Activated CD4-positive, alpha-beta T cell treated with anti-CD3 and anti-CD28 coated beads, Interleukin-2, amount 10 ng/mL, durations not matched to agents 24 days and 14 days (primary cell): ENCODE measurements around the gene C1QL3. TPM values are rescaled to one million over a fixed set of nuclear protein-coding genes. Genes with fewer than 3 reads are reported as not detected.

Experiments used
- DNase-seq: peaks from one replicate; pipeline ENCODE4 v3.0.0; 2022
- H3K27ac Mint-ChIP-seq: one replicate; pipeline ENCODE4 v1.8.0; 2022; ENCODE audit warnings: mild to moderate bottlenecking, mixed read lengths
- H3K27me3 Mint-ChIP-seq: one replicate; pipeline ENCODE4 v1.8.0; 2022; ENCODE audit warnings: mixed read lengths
- H3K36me3 Mint-ChIP-seq: one replicate; pipeline ENCODE4 v1.8.0; 2022; ENCODE audit warnings: low read depth, mild to moderate bottlenecking, mixed read lengths
- H3K4me1 Mint-ChIP-seq: one replicate; pipeline ENCODE4 v1.8.0; 2021; ENCODE audit warnings: mixed read lengths
- H3K4me3 Mint-ChIP-seq: one replicate; pipeline ENCODE4 v1.8.0; 2022; ENCODE audit warnings: mild to moderate bottlenecking, moderate library complexity, mixed read lengths
- H3K9me3 Mint-ChIP-seq: one replicate; pipeline ENCODE4 v1.8.0; 2021; ENCODE audit warnings: mixed read lengths
- intact Hi-C: fragments of 100-400 bp; cut with micrococcal nuclease; formaldehyde crosslinking; loops from one replicate; pipeline ENCODE4 v1.15.1; 2023
- total RNA-seq: library from RNA; stranded (reverse); gene quantifications from 2 replicates; pipeline ENCODE4 v1.2.3, GENCODE V29; 2022

Gene C1QL3
- total RNA-seq, 1 donor from 2014 or later: not detected

DNA sequence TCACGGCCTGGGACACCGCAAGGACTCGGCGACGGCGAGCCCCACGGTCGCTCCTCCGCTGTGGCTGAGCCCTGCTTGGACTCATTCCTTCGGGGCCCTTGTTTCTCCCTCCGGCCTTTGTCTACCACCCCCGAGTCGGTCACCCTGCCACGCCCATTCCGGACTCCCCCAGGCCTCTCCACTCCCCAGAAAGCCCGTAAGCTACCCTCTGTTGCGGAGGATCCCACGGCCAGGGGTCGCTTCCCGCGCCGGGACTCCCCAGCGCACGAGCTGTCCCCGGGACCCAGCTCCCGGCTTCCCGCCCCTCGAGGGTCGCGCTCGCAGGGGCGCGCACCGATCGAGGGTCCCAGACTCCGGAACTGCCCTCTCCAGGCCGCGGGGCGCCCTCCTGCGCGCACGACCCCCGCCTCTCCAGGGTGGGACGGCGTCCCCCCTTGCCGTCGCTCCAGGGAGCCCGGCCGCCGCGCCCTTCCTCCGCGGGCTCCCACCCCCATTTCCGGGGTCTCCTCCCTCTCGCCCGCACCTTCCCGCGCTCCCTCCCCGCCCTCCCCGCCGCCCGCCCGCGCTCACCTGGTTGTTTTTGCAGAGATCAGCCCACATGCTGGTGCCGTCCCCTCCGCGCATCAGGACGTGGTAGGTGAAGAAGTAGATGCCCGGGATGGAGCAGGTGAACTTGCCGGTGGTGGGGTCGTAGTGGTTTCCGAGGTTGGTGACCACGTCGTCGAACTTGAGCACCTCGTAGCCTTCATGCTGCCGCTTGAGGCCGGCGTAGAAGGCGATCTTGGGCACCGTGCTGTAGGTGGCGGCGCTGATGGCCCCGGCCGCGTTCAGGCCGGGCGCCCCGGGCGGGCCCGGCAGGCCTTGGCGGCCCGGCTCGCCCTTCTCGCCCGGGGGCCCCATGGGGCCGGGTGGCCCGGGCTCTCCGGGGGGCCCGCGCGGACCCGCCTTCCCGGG lies 1.5 kb downstream of the C1QL3 start:
- peaks cover 3% of the 10 kb centered on the region for H3K36me3 Mint-ChIP-seq
- DNase-seq: no peak
- no peak overlapping the region for H3K27ac Mint-ChIP-seq
- peaks cover 52% of the 10 kb centered on the region for H3K27me3 Mint-ChIP-seq
- H3K4me3 Mint-ChIP-seq: peak overlapping the region; percentile 76
- H3K4me1 Mint-ChIP-seq: peaks cover 4% of the 10 kb centered on the region
- H3K9me3 Mint-ChIP-seq: no peaks in the 10 kb centered on the region
- intact Hi-C loops: no loop called here

DNA sequence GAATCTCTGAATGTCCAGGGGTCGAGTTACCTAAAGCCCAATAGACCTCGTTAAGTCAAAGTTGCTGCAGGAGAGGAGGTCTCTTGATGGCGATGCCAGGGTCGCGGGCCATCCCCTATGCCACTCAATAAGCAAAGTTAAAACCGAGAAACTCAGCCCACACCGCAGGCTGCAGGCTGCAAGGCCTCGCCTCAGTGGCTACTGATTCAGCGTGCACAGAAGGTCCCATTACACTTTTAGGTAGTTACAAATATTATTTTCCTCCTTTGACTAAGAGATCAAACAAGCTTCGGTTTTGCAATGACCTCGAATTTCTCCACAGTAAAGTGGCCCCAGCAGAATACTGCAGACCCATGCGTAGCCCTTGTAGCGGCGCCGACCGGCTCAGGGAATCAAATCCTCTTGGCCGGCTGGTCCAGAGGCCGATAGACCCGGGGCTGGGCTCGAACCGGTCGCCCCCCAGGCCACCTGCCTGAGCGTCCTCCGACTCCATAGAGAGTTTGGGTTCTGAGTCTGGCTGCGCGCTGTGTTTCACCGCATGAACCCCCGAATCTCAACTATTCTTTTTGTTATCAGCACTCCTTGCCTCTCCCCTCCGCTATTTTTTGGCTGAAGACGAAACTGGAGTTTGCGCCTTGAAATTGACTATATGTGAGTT lies 2.3 kb downstream of the C1QL3 start:
- Mint-ChIP-seq H3K36me3 (peaks cover 3% of the 10 kb centered on the region), H3K27ac (no peak overlapping the region), H3K4me1 (peaks cover 4% of the 10 kb centered on the region), H3K27me3 (peaks cover 49% of the 10 kb centered on the region), H3K4me3 (peak overlapping the region; percentile 64), H3K9me3 (no peaks in the 10 kb centered on the region)
- no peak for DNase-seq
- intact Hi-C loops: no loop called here

GRCh38 chr10:16518822-16519221 lies 2.9 kb downstream of the C1QL3 start:
- Mint-ChIP-seq H3K4me3 (no peak overlapping the region), H3K9me3 (no peaks in the 10 kb centered on the region), H3K36me3 (peaks cover 3% of the 10 kb centered on the region), H3K27me3 (peaks cover 44% of the 10 kb centered on the region), H3K4me1 (peaks cover 4% of the 10 kb centered on the region), H3K27ac (no peak overlapping the region)
- no peak for DNase-seq
- intact Hi-C loops: no loop called here

GRCh38 chr10:16510843-16511242 lies 10.8 kb downstream of the C1QL3 start:
- no peaks in the 10 kb centered on the region for H3K9me3 Mint-ChIP-seq
- no peaks in the 10 kb centered on the region for H3K36me3 Mint-ChIP-seq
- intact Hi-C loops: no loop called here
- DNase-seq: no peak
- H3K4me3 Mint-ChIP-seq: no peak overlapping the region
- peaks cover 3% of the 10 kb centered on the region for H3K4me1 Mint-ChIP-seq
- no peaks in the 10 kb centered on the region for H3K27me3 Mint-ChIP-seq
- no peak overlapping the region for H3K27ac Mint-ChIP-seq

- Mint-ChIP-seq H3K27ac (no peak overlapping the region), H3K4me3 (no peak overlapping the region), H3K9me3 (no peaks in the 10 kb centered on the region), H3K27me3 (no peaks in the 10 kb centered on the region), H3K36me3 (no peaks in the 10 kb centered on the region), H3K4me1 (peaks cover 3% of the 10 kb centered on the region)
- no peak for DNase-seq
- intact Hi-C loops: no loop called here
These were observed 11.7 kb downstream of the C1QL3 start for GRCh38 chr10:16509996-16510395.

- no peaks in the 10 kb centered on the region for H3K9me3 Mint-ChIP-seq
- no peaks in the 10 kb centered on the region for H3K4me1 Mint-ChIP-seq
- intact Hi-C loops: no loop called here
- H3K4me3 Mint-ChIP-seq: no peak overlapping the region
- H3K27ac Mint-ChIP-seq: no peak overlapping the region
- DNase-seq: no peak
- no peaks in the 10 kb centered on the region for H3K27me3 Mint-ChIP-seq
- H3K36me3 Mint-ChIP-seq: no peaks in the 10 kb centered on the region
These were observed 16.5 kb downstream of the C1QL3 start for GRCh38 chr10:16505161-16505560.

DNA sequence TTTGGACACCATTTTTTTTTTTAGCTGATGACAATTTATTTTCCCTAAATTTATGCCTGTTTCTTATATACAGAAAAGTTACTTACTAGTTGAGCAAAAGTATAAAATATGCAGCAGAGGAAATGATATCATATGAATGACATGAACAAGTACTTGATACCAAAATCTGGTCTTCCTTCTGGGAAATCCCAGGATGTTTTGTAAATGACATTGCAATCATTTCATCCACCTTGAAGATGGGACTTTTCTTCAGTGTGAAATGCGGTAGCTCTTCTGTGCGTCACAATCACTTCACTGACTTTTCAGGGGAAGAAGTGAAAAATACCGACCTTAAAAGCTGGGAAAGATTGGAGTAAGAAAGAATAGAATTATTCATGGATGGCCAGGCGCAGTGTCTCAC lies 23.8 kb downstream of the C1QL3 start:
- H3K9me3 Mint-ChIP-seq: no peaks in the 10 kb centered on the region
- H3K36me3 Mint-ChIP-seq: no peaks in the 10 kb centered on the region
- H3K27me3 Mint-ChIP-seq: no peaks in the 10 kb centered on the region
- DNase-seq: no peak
- intact Hi-C loops: no loop called here
- no peak overlapping the region for H3K27ac Mint-ChIP-seq
- H3K4me3 Mint-ChIP-seq: no peak overlapping the region
- H3K4me1 Mint-ChIP-seq: no peaks in the 10 kb centered on the region

DNA sequence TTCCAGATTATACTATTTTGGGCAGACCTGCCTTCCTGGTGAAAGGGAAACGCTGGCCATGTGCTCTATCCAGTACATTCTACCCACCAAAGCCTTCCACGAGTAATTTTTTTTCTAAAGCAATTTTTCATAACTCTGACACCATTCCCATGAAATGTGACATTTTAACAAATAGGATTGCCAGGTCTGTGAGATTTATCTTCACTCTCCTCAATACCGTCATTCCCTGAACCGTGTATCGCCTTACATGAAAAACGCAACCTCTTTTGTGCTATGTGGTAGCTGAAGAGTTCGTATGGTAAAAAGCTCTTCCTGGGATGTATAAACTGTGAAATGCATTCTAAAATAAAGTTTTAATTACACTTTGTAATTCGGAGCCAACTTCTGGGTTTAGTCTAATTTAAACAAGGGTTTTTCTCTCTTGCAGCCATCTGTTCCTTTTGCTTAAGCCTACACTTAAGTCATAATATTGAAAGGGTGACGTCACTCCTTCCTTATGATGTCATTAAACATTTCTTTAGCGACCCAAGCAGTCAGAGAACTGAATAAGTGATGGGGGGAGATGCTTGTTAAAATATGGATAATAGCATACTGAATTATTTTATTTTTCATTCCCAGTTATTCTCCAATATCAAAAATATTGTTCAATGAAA lies 27.7 kb downstream of the C1QL3 start:
- H3K27me3 Mint-ChIP-seq: no peaks in the 10 kb centered on the region
- no peaks in the 10 kb centered on the region for H3K9me3 Mint-ChIP-seq
- peaks cover 2% of the 10 kb centered on the region for H3K36me3 Mint-ChIP-seq
- intact Hi-C loops: no loop called here
- H3K27ac Mint-ChIP-seq: no peak overlapping the region
- H3K4me3 Mint-ChIP-seq: no peak overlapping the region
- no peaks in the 10 kb centered on the region for H3K4me1 Mint-ChIP-seq
- DNase-seq: peak; percentile 18

GRCh38 chr10:16491933-16492332 lies 29.7 kb downstream of the C1QL3 start:
- no peak overlapping the region for H3K27ac Mint-ChIP-seq
- intact Hi-C loops: no loop called here
- H3K4me3 Mint-ChIP-seq: no peak overlapping the region
- DNase-seq: no peak
- H3K4me1 Mint-ChIP-seq: no peaks in the 10 kb centered on the region
- no peaks in the 10 kb centered on the region for H3K9me3 Mint-ChIP-seq
- no peaks in the 10 kb centered on the region for H3K27me3 Mint-ChIP-seq
- peaks cover 2% of the 10 kb centered on the region for H3K36me3 Mint-ChIP-seq

DNA sequence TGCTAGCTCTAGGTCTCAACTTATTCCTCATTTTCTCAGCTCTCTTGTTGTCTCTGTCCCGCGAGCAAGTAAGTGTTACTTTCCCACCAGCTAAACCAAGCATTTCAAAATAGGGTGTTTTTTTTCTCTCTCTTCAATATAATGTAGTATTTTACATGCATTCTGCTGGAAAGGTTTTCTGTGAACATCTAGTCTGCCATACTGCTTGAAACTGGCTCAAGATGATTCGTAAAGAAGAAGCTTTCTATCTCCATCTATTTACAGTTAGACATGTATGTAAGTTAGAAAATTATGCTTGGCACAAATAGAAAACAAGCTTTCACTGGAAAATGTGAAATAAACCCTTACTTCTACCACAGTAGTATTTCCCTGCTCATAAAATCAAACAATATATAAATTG lies 31.2 kb downstream of the C1QL3 start:
- H3K27me3 Mint-ChIP-seq: no peaks in the 10 kb centered on the region
- intact Hi-C loops: no loop called here
- no peaks in the 10 kb centered on the region for H3K4me1 Mint-ChIP-seq
- H3K9me3 Mint-ChIP-seq: no peaks in the 10 kb centered on the region
- H3K27ac Mint-ChIP-seq: no peak overlapping the region
- DNase-seq: no peak
- H3K4me3 Mint-ChIP-seq: no peak overlapping the region
- H3K36me3 Mint-ChIP-seq: peaks cover 6% of the 10 kb centered on the region

GRCh38 chr10:16483241-16483917 lies 38.3 kb downstream of the C1QL3 start:
- no peaks in the 10 kb centered on the region for H3K4me1 Mint-ChIP-seq
- intact Hi-C loops: no loop called here
- no peak overlapping the region for H3K4me3 Mint-ChIP-seq
- DNase-seq: no peak
- no peaks in the 10 kb centered on the region for H3K9me3 Mint-ChIP-seq
- H3K27me3 Mint-ChIP-seq: no peaks in the 10 kb centered on the region
- H3K36me3 Mint-ChIP-seq: peaks cover 6% of the 10 kb centered on the region
- no peak overlapping the region for H3K27ac Mint-ChIP-seq

DNA sequence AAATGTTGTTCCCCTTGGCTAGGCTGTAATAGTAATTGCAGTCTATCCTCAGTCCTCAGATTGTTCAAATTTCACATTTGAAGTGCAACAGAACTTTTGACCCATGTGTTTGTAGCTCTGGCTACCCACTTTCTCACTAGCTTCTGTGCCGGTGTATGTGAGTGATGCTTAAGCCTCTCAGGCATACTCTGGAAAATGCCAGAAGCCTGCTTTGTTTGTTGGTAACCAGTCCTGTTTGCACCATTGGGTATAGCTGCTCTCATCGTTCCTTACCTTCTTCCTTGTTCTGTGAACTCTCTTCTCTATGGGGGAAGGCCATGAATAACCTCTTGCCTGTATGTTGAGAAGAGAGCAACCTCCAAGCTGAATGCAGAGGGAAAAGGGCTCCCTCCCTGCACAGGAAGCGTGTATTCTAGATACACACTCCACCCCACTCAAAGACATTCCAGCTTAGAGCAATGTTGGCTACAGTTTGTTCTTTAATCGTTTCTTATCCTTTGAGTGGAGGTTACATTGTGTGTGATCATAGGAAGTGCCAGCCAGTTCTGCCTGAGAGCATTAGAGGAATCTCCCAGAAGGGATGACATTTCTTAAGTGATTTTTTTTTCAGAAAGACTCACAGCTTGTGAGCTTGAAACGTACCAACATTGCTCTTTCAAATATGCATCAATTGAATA lies 40.5 kb downstream of the C1QL3 start:
- Mint-ChIP-seq H3K4me1 (no peaks in the 10 kb centered on the region), H3K36me3 (peaks cover 2% of the 10 kb centered on the region), H3K27ac (no peak overlapping the region), H3K27me3 (no peaks in the 10 kb centered on the region), H3K4me3 (no peak overlapping the region), H3K9me3 (no peaks in the 10 kb centered on the region)
- DNase-seq: no peak
- intact Hi-C loops: no loop called here

DNA sequence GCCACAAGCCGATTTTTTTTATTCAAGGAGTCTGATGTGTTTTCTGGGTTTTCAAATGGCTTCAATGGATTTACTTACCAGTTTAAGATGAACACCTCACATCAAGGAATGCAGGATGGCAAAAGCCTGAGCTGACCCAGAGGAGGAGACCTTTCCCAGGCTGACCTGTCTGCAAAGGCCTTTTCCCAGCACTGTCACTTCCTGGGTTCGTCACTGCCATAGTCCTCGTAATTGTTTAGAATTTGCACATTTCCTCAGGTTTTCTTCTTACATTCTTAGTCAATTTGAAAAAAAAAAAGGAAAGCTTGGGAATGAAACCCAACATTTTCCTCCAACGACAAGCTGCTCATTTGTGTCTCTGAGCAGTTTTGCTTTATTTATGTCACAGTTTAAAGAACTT lies 42.9 kb downstream of the C1QL3 start:
- H3K36me3 Mint-ChIP-seq: peaks cover 2% of the 10 kb centered on the region
- H3K4me3 Mint-ChIP-seq: no peak overlapping the region
- no peaks in the 10 kb centered on the region for H3K9me3 Mint-ChIP-seq

More for the DNA sequence above, 42.9 kb downstream of the C1QL3 start:
- Mint-ChIP-seq H3K4me1 (no peaks in the 10 kb centered on the region), H3K27ac (no peak overlapping the region), H3K27me3 (no peaks in the 10 kb centered on the region)
- DNase-seq: no peak
- intact Hi-C loops: no loop called here
